ENCODE data around the gene GOLM1. TPM values are rescaled to one million over a fixed set of nuclear protein-coding genes. Genes with fewer than 3 reads are reported as not detected.
"Not testable (repeated sequence)": the region's sequence is repeated elsewhere in the genome, so short reads cannot be mapped to it uniquely, and the experiment has no call there.

GOLM1 gene
- total RNA-seq, 1 donor from 2014 or later: 126 TPM

DNA sequence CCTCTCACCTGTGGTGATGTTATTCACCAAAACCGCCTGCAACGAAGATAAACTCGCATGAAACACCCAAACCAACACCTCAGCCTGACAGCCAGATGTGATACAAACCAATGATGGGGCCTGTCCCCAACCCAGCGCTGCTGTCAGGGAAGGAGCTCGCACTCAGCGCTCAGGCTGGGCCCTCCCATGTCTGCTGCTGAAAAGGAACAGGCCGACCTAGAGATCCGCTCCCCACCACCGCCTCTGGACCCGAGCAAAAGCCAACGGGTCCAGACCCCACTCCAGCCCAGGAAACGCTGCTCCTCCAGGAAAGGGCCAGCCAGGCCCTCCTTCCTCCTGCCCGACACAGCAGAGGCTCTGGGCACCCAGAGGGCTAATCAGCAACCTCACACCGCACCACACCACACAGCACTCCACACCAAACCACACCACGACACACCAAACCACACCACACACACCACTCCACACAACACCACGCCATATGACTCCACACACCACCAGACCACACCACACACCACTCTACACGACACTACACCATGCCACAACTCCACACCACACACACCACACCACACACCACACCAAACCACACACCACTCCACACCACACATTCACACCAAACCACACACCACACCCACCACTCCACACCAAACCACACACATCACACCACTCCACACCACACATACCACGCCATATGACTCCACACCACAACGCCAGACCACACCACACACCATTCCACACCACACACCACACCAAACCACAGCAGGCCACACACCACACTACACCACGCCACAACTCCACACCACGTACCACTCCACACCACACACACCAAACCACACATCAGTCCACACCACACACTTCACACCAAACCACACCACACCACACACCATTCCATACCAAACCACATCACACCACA is 46.5 kb downstream of the GOLM1 start:
- Histone ChIP-seq H3K4me3 (ENCODE audit: insufficient read depth, low read depth, low read length) (no peak overlapping the region), H3K79me2 (ENCODE audit: insufficient read depth, low read length) (peaks cover 15% of the 10 kb centered on the region), H2AFZ (ENCODE audit: low read depth, low read length) (no peak overlapping the region), H3K4me2 (ENCODE audit: low read length) (no peak overlapping the region), H3K27me3 (ENCODE audit: insufficient read depth, low read length) (no peaks in the 10 kb centered on the region), H3K36me3 (ENCODE audit: insufficient read depth, low read length) (no peaks in the 10 kb centered on the region), H3K4me1 (ENCODE audit: insufficient read depth, low read length) (peaks cover 6% of the 10 kb centered on the region), H3K9me3 (ENCODE audit: insufficient read depth, low read depth, low read length) (no peaks in the 10 kb centered on the region), H3K9ac (ENCODE audit: low read length) (no peak overlapping the region), H3K27ac (ENCODE audit: low read depth, low read length) (no peak overlapping the region), H4K20me1 (ENCODE audit: insufficient read depth, low read length) (peaks cover 26% of the 10 kb centered on the region)
- Mint-ChIP-seq H3K4me1 (ENCODE audit: low read depth, unreplicated experiment) (peaks cover 13% of the 10 kb centered on the region), H3K9me3 (ENCODE audit: unreplicated experiment) (no peaks in the 10 kb centered on the region), H3K36me3 (ENCODE audit: low read depth, unreplicated experiment) (peaks cover 3% of the 10 kb centered on the region), H3K27me3 (ENCODE audit: low read depth, unreplicated experiment) (no peaks in the 10 kb centered on the region), H3K4me3 (ENCODE audit: unreplicated experiment) (no peak overlapping the region), H3K27ac (ENCODE audit: unreplicated experiment) (no peak overlapping the region)
- FAIRE-seq (no peak), DNase-seq (ENCODE audit: low read depth) (no peak)
- no peak for TF ChIP-seq EZH2 (IDR thresholded peaks at IDR 0.05; ENCODE audit: insufficient read depth, low read length)
- TF ChIP-seq, protein P1, sequence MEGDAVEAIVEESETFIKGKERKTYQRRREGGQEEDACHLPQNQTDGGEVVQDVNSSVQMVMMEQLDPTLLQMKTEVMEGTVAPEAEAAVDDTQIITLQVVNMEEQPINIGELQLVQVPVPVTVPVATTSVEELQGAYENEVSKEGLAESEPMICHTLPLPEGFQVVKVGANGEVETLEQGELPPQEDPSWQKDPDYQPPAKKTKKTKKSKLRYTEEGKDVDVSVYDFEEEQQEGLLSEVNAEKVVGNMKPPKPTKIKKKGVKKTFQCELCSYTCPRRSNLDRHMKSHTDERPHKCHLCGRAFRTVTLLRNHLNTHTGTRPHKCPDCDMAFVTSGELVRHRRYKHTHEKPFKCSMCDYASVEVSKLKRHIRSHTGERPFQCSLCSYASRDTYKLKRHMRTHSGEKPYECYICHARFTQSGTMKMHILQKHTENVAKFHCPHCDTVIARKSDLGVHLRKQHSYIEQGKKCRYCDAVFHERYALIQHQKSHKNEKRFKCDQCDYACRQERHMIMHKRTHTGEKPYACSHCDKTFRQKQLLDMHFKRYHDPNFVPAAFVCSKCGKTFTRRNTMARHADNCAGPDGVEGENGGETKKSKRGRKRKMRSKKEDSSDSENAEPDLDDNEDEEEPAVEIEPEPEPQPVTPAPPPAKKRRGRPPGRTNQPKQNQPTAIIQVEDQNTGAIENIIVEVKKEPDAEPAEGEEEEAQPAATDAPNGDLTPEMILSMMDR (IDR thresholded peaks at IDR 0.05; ENCODE audit: insufficient read depth, low read depth, low read length): no peak

DNA sequence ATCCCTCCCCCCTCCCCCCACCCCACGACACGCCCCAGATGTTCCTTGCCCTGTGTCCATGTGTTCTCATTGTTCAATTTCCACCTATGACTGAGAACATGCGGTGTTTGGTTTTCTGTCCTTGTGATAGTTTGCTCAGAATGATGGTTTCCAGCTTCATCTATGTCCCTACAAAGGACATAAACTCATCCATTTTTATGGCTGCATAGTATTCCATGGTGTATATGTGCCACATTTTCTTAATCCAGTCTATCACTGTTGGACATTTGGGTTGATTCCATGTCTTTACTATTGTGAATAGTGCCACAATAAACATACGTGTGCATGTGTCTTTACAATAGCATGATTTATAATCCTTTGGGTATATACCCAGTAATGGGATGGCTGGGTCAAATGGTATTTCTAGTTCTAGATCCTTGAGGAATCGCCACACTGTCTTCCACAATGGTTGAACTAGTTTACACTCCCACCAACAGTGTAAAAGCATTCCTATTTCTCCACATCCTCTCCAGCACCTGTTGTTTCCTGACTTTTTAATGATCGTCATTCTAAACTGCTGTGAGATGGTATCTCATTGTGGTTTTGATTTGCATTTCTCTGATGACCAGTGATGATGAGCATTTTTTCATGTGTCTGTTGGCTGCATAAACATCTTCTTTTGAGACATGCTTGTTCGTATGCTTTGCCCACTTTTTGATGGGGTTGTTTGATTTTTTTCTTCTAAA is 51.2 kb downstream of the GOLM1 start:
- FAIRE-seq; H3K9me3 Mint-ChIP-seq (ENCODE audit: unreplicated experiment); H3K9me3 ChIP-seq (ENCODE audit: insufficient read depth, low read depth, low read length); H4K20me1 ChIP-seq (ENCODE audit: insufficient read depth, low read length); H3K9ac ChIP-seq (ENCODE audit: low read length); H3K27ac Mint-ChIP-seq (ENCODE audit: unreplicated experiment); H3K4me3 Mint-ChIP-seq (ENCODE audit: unreplicated experiment); H2AFZ ChIP-seq (ENCODE audit: low read depth, low read length); H3K36me3 ChIP-seq (ENCODE audit: insufficient read depth, low read length); H3K4me1 Mint-ChIP-seq (ENCODE audit: low read depth, unreplicated experiment); H3K27me3 ChIP-seq (ENCODE audit: insufficient read depth, low read length); H3K79me2 ChIP-seq (ENCODE audit: insufficient read depth, low read length); H3K4me1 ChIP-seq (ENCODE audit: insufficient read depth, low read length); H3K27ac ChIP-seq (ENCODE audit: low read depth, low read length); H3K27me3 Mint-ChIP-seq (ENCODE audit: low read depth, unreplicated experiment); DNase-seq (ENCODE audit: low read depth); H3K4me3 ChIP-seq (ENCODE audit: insufficient read depth, low read depth, low read length); H3K36me3 Mint-ChIP-seq (ENCODE audit: low read depth, unreplicated experiment); H3K4me2 ChIP-seq (ENCODE audit: low read length): not testable (repeated sequence)

DNA sequence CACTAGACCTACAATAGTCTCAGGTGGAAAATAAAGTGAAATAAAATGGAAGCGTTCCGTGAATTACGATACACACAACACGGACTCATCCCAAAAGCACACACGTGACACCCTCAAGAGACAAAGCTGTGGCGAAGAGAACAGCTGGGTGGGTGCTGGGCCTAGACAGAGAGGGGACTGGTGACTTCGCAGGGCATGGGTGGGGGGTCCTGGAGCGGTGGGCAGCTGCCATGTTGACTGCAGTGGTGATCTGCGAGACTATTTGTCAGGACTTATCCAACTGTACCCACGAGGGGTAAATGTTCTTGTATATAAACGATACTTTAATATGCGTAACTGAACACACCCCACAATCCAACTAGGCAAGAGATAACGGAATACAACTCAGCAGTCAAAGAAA is 52.0 kb downstream of the GOLM1 start:
- H3K27ac Mint-ChIP-seq (ENCODE audit: unreplicated experiment): no peak overlapping the region
- peaks cover 4% of the 10 kb centered on the region for H3K36me3 Mint-ChIP-seq (ENCODE audit: low read depth, unreplicated experiment)
- no peaks in the 10 kb centered on the region for H3K4me1 Mint-ChIP-seq (ENCODE audit: low read depth, unreplicated experiment)
- no peak overlapping the region for H3K9ac ChIP-seq (ENCODE audit: low read length)
- no peaks in the 10 kb centered on the region for H3K36me3 ChIP-seq (ENCODE audit: insufficient read depth, low read length)
- no peak for TF ChIP-seq EZH2 (IDR thresholded peaks at IDR 0.05; ENCODE audit: insufficient read depth, low read length)
- TF ChIP-seq, protein P1 (IDR thresholded peaks at IDR 0.05; ENCODE audit: insufficient read depth, low read depth, low read length): no peak
- H3K4me3 Mint-ChIP-seq (ENCODE audit: unreplicated experiment): no peak overlapping the region
- H3K4me1 ChIP-seq (ENCODE audit: insufficient read depth, low read length): no peaks in the 10 kb centered on the region
- FAIRE-seq: no peak
- DNase-seq (ENCODE audit: low read depth): no peak
- no peak overlapping the region for H2AFZ ChIP-seq (ENCODE audit: low read depth, low read length)
- H3K9me3 Mint-ChIP-seq (ENCODE audit: unreplicated experiment): no peaks in the 10 kb centered on the region
- H3K27ac ChIP-seq (ENCODE audit: low read depth, low read length): no peak overlapping the region
- H3K9me3 ChIP-seq (ENCODE audit: insufficient read depth, low read depth, low read length): no peaks in the 10 kb centered on the region
- no peak overlapping the region for H3K4me3 ChIP-seq (ENCODE audit: insufficient read depth, low read depth, low read length)
- H3K27me3 Mint-ChIP-seq (ENCODE audit: low read depth, unreplicated experiment): no peaks in the 10 kb centered on the region
- H4K20me1 ChIP-seq (ENCODE audit: insufficient read depth, low read length): no peaks in the 10 kb centered on the region
- H3K27me3 ChIP-seq (ENCODE audit: insufficient read depth, low read length): no peaks in the 10 kb centered on the region
- H3K79me2 ChIP-seq (ENCODE audit: insufficient read depth, low read length): no peaks in the 10 kb centered on the region
- H3K4me2 ChIP-seq (ENCODE audit: low read length): no peak overlapping the region
